Hepatocyte (in vitro differentiated cells): ENCODE measurements around the gene LCMT1. TPM values are rescaled to one million over a fixed set of nuclear protein-coding genes. Genes with fewer than 3 reads are reported as not detected.

Experiments used
- DNase-seq: peaks from one replicate; pipeline ENCODE4 v3.0.0-alpha.2; 2016; ENCODE audit warnings: low spot score
- H2AFZ ChIP-seq: fragments of 200-600 bp; sonication (generic); 2 replicates; pipeline ENCODE4 v1.6.0; 2016; ENCODE audit warnings: antibody characterized with exemption, mild to moderate bottlenecking
- H3K27ac ChIP-seq: fragments of 200-600 bp; sonication (generic); 2 replicates; pipeline ENCODE4 v1.5.1; 2016; ENCODE audit warnings: mild to moderate bottlenecking
- H3K27me3 ChIP-seq: fragments of 200-600 bp; sonication (generic); 2 replicates; pipeline ENCODE4 v1.6.1; 2016
- H3K36me3 ChIP-seq: fragments of 200-600 bp; sonication (generic); replicated peaks from 2 replicates; pipeline ENCODE4 v1.5.1; 2016; ENCODE audit warnings: low read depth; ENCODE audit not compliant: insufficient read depth
- H3K4me1 ChIP-seq: fragments of 200-600 bp; sonication (generic); 2 replicates; pipeline ENCODE4 v1.5.1; 2016; ENCODE audit warnings: mild to moderate bottlenecking, moderate library complexity; ENCODE audit not compliant: insufficient read depth
- H3K4me2 ChIP-seq: fragments of 200-600 bp; sonication (generic); 2 replicates; pipeline ENCODE4 v1.6.0; 2016
- H3K4me3 ChIP-seq: fragments of 200-600 bp; sonication (generic); 2 replicates; pipeline ENCODE4 v1.5.1; 2016; ENCODE audit warnings: mild to moderate bottlenecking
- H3K79me2 ChIP-seq: fragments of 200-600 bp; sonication (generic); 2 replicates; pipeline ENCODE4 v1.6.0; 2017; ENCODE audit warnings: mild to moderate bottlenecking
- H3K9me2 ChIP-seq: fragments of 200-600 bp; sonication (generic); replicated peaks from 2 replicates; pipeline ENCODE4 v1.6.0; 2017; ENCODE audit warnings: mild to moderate bottlenecking; ENCODE audit not compliant: insufficient read depth
- H3K9me3 ChIP-seq: fragments of 200-600 bp; sonication (generic); 2 replicates; pipeline ENCODE4 v1.5.1; 2016; ENCODE audit warnings: low read depth, mild to moderate bottlenecking
- H4K20me1 ChIP-seq: fragments of 200-600 bp; sonication (generic); 2 replicates; pipeline ENCODE4 v1.6.0; 2016; ENCODE audit warnings: mild to moderate bottlenecking; ENCODE audit not compliant: insufficient read depth, poor library complexity, severe bottlenecking
- CTCF ChIP-seq: fragments of 200-600 bp; sonication (generic); IDR thresholded peaks from 2 replicates; pipeline ENCODE4 v1.5.1; 2016; ENCODE audit warnings: antibody characterized with exemption, mild to moderate bottlenecking; ENCODE audit not compliant: poor library complexity
- EZH2 ChIP-seq: fragments of 200-600 bp; sonication (generic); IDR thresholded peaks from 2 replicates; pipeline ENCODE4 v1.6.1; 2016; ENCODE audit warnings: antibody characterized with exemption, mild to moderate bottlenecking, borderline replicate concordance
- EZH2phosphoT487 ChIP-seq: fragments of 200-600 bp; sonication (generic); IDR thresholded peaks from one replicate; pipeline ENCODE4 v1.6.1; 2018; ENCODE audit warnings: antibody characterized with exemption, mild to moderate bottlenecking, low read depth, moderate library complexity; ENCODE audit not compliant: unreplicated experiment, severe bottlenecking
- WGBS: methylation state at CpG from one replicate; pipeline ENCODE4 v1.1.6; 2016; ENCODE audit warnings: low lambda C conversion rate; ENCODE audit errors: missing lambda C conversion rate; 5-methylcytosine and 5-hydroxymethylcytosine counted together
- polyA plus RNA-seq: library from polyadenylated mRNA; unstranded; fragments of >200 nt; fragmentation: Nextera tagmentation; extraction: Ambion mirVana; gene quantifications from 2 replicates; pipeline ENCODE4 v1.2.1, GENCODE V29; 2016
- total RNA-seq: library from RNA; depleted of rRNA; stranded (reverse); fragments of >200 nt; gene quantifications from 2 replicates; pipeline ENCODE4 v1.2.3, GENCODE V29; 2014

The LCMT1 gene
- total and polyA plus RNA-seq, 2 experiments from 2014 or later: 33.0 to 47.7 TPM

DNA sequence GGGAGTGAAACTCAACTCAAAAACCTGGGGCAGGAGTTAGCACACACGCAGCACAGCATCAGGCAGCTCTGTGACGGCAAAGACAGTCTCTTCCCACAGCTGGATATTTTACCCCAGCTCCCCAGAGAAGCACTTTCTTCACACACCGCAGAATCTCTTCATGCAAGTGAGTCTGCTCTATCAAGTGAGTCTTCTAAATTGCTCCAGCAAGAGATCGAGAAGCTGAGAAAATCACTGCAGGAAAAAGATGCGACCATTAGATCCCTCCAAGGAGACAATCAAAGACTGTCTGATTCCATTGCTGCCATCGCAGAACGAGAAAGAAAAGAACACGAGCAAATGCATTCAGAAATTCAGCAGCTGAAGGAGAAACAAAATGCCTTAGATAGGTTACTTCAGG, 16.9 kb upstream of the LCMT1 start:
- Histone ChIP-seq H2AFZ (no peak overlapping the region), H3K4me3 (no peak overlapping the region), H3K27me3 (peaks cover 27% of the 10 kb centered on the region), H3K79me2 (no peaks in the 10 kb centered on the region), H3K4me2 (no peak overlapping the region), H3K9me2 (no peaks in the 10 kb centered on the region), H3K36me3 (no peaks in the 10 kb centered on the region), H3K9me3 (no peaks in the 10 kb centered on the region), H3K4me1 (peaks cover 6% of the 10 kb centered on the region), H3K27ac (no peak overlapping the region), H4K20me1 (no peaks in the 10 kb centered on the region)
- TF ChIP-seq EZH2 (no peak), EZH2phosphoT487 (no peak), CTCF (no peak)
- no peak for DNase-seq
- 81% methylated on average over 7 of the region's 8 CpGs for WGBS

DNA sequence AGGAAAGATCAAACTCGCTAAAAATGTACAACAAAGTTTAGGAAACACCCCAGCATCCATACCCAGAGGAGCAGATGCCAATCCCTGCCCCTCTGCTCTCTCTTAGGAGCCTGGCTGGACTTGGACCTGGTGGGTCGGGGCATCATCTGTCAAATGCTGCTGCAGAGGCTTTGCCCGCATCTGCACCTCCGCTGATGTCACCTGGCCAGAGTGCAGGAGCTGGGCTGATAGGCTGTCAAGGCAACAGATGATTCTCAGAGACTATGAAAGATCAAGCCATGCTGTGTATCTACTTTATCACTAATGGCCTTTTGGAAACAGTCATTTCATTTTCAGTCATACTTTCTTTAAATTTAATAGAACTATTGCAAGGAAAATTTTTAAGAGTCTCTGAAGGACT, 15.9 kb upstream of the LCMT1 start:
- Histone ChIP-seq H3K4me3 (no peak overlapping the region), H3K4me1 (no peaks in the 10 kb centered on the region), H4K20me1 (no peaks in the 10 kb centered on the region), H3K9me3 (no peaks in the 10 kb centered on the region), H3K36me3 (no peaks in the 10 kb centered on the region), H2AFZ (no peak overlapping the region), H3K27me3 (peaks cover 27% of the 10 kb centered on the region), H3K4me2 (no peak overlapping the region), H3K79me2 (no peaks in the 10 kb centered on the region), H3K27ac (no peak overlapping the region), H3K9me2 (no peaks in the 10 kb centered on the region)
- 83% methylated on average over 4 of the region's 4 CpGs for WGBS
- no peak for DNase-seq
- no peak for TF ChIP-seq CTCF
- no peak for TF ChIP-seq EZH2phosphoT487
- no peak for TF ChIP-seq EZH2

DNA sequence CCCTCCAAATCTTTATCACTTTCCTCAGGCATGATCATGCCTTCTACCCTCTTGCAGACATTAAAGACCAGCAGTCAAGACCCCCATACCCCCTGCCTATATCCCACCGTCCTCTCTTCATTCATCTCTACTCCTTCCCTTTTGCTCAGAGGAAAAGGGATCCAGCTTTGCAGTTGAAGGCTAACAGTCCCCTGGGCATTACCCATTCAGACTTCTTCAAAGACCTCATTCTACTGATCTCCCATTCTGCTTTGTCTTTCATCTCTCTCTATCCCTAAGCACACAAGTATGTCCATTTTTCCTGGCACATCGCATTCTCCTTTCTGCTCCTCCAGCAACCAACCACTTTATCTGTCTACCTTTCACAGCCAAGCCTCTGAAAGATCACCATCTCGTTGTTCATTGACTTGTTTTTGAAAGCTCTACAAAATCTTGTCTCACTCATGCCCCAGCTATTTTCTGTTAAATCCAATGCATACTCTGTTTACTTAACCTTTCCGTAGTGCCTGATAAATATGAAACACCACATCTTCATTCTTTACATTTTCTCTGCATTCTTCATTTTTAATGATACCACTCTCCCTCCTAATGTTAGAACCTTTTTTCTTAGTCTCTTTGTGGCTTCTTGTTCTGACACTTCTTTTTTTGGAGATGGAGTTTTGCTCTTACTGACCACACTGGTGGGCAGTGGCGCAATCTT, 14.1 kb upstream of the LCMT1 start:
- Histone ChIP-seq H2AFZ (no peak overlapping the region), H3K79me2 (no peaks in the 10 kb centered on the region), H3K4me2 (no peak overlapping the region), H3K9me2 (no peaks in the 10 kb centered on the region), H3K27ac (no peak overlapping the region), H3K4me1 (no peaks in the 10 kb centered on the region), H3K4me3 (no peak overlapping the region), H3K9me3 (no peaks in the 10 kb centered on the region), H3K27me3 (peaks cover 27% of the 10 kb centered on the region), H3K36me3 (no peaks in the 10 kb centered on the region), H4K20me1 (no peaks in the 10 kb centered on the region)
- WGBS: 53% methylated on average over 5 of the region's 5 CpGs
- TF ChIP-seq EZH2: no peak
- TF ChIP-seq CTCF: no peak
- no peak for TF ChIP-seq EZH2phosphoT487
- no peak for DNase-seq

DNA sequence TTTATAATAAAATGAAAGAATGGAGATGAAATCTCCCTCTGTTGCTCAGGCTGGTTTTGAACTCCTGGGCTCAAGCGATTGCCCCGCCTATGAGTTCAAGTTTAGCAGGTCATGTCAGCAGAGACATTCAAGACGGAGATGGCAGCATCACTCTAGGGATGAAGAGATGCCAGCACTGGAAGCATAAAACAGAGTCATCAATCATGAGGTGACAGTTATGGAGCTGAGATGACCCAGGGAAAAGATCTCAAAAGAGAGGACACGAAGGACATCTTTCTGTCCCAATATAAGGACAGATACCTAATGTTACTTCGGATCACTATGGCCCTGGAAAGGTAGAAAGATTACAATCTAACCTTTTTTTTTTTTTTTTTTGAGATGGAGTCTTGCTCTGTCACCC, 11.0 kb upstream of the LCMT1 start:
- Histone ChIP-seq H3K4me3 (no peak overlapping the region), H3K9me3 (no peaks in the 10 kb centered on the region), H4K20me1 (no peaks in the 10 kb centered on the region), H3K79me2 (no peaks in the 10 kb centered on the region), H3K9me2 (no peaks in the 10 kb centered on the region), H3K27ac (no peak overlapping the region), H3K4me2 (no peak overlapping the region), H3K4me1 (no peaks in the 10 kb centered on the region), H3K36me3 (no peaks in the 10 kb centered on the region), H3K27me3 (peaks cover 13% of the 10 kb centered on the region), H2AFZ (no peak overlapping the region)
- TF ChIP-seq CTCF (no peak), EZH2phosphoT487 (no peak), EZH2 (no peak)
- WGBS: 92% methylated on average over 5 of the region's 5 CpGs
- DNase-seq: no peak
